Suppressor macrophage treated with lipopolysaccharide for 1 hour (primary cell): Measurements from ENCODE around the gene CLDN3.
"Not testable (repeated sequence)": the region's sequence is repeated elsewhere in the genome, so short reads cannot be mapped to it uniquely, and the experiment has no call there.

ENCODE experiments used
- DNase-seq, 3 donors: peaks; one replicate each; pipeline ENCODE4 v3.0.0-alpha.2; 2020 to 2022

The CLDN3 gene

GRCh38 chr7:73770002-73770859 is at the start of gene CLDN3:
Gene CLDN3, minus strand, starts transcription at chr7:73770270. Its CDS starts 221 bp downstream, at chr7:73770049.
- DNase-seq = peak; percentile 58 to 79 (median 65)

GRCh38 chr7:73817121-73817520 is 47.1 kb upstream of the CLDN3 start:
- no peak for DNase-seq

GRCh38 chr7:73815436-73815835 is 45.4 kb upstream of the CLDN3 start:
- DNase-seq = no peak

- DNase-seq = peak in 1 of 3 donors; percentile 14
These were observed 42.9 kb upstream of the CLDN3 start for GRCh38 chr7:73812996-73813395.

- peak; percentile 77 to 87 (median 84) for DNase-seq
These were observed 41.7 kb upstream of the CLDN3 start for GRCh38 chr7:73811760-73812168.

- DNase-seq = no peak
These were observed 40.9 kb upstream of the CLDN3 start for GRCh38 chr7:73810998-73811360.

- DNase-seq = peak in 1 of 3 donors; percentile 13
These were observed 39.4 kb upstream of the CLDN3 start for GRCh38 chr7:73809467-73809951.

GRCh38 chr7:73802459-73802858 is 32.4 kb upstream of the CLDN3 start:
- no peak for DNase-seq

- no peak for DNase-seq
These were observed 31.5 kb upstream of the CLDN3 start for GRCh38 chr7:73801577-73801976.

GRCh38 chr7:73799282-73800141 is 29.4 kb upstream of the CLDN3 start:
- no peak for DNase-seq

- not testable (repeated sequence) for DNase-seq
These were observed 27.1 kb upstream of the CLDN3 start for GRCh38 chr7:73797176-73797575.

- not testable (repeated sequence) for DNase-seq
These were observed 26.6 kb upstream of the CLDN3 start for GRCh38 chr7:73796656-73797055.

GRCh38 chr7:73795188-73795587 is 25.1 kb upstream of the CLDN3 start:
- DNase-seq = not testable (repeated sequence)

- DNase-seq = not testable (repeated sequence)
These were observed 21.2 kb upstream of the CLDN3 start for GRCh38 chr7:73791170-73791690.

GRCh38 chr7:73789051-73789450 is 19.0 kb upstream of the CLDN3 start:
- DNase-seq = no peak

GRCh38 chr7:73787786-73788048 is 17.6 kb upstream of the CLDN3 start:
- not testable (repeated sequence) for DNase-seq

- no peak for DNase-seq
These were observed 16.5 kb upstream of the CLDN3 start for GRCh38 chr7:73786588-73786987.

GRCh38 chr7:73779517-73779916 is 9.4 kb upstream of the CLDN3 start:
- DNase-seq = no peak

GRCh38 chr7:73778801-73779389 is 8.8 kb upstream of the CLDN3 start:
- DNase-seq = no peak

- no peak for DNase-seq
These were observed 4.9 kb upstream of the CLDN3 start for GRCh38 chr7:73774923-73775322.

- peak in 1 of 3 donors; percentile 17 for DNase-seq
These were observed 3.8 kb upstream of the CLDN3 start for GRCh38 chr7:73773700-73774517.
